Esophagus muscularis mucosa (tissue), 3 donors: ENCODE results near the gene TAF1B.

Experiments
- CTCF ChIP-seq, 3 experiments: fragments of 200-600 bp in 2 of 3; fragments of 450-650 bp in 1 of 3; sonication (generic) in 2 of 3; IDR thresholded peaks; one replicate each; pipeline ENCODE4 v1.5.1; 2017 to 2019; ENCODE audit warnings: antibody characterized with exemption in 3 of 3, mild to moderate bottlenecking in 2 of 3, moderate library complexity in 1 of 3
- POLR2A ChIP-seq: fragments of 450-650 bp; IDR thresholded peaks from one replicate; pipeline ENCODE4 v1.6.1; 2017; ENCODE audit warnings: antibody characterized with exemption, moderate library complexity, mild to moderate bottlenecking, low read depth
- POLR2AphosphoS5 ChIP-seq, 2 donors: sonication (generic); formaldehyde crosslinking; IDR thresholded peaks; one replicate each; pipeline ENCODE4 v1.6.1; 2017; ENCODE audit warnings: antibody characterized with exemption in 2 of 2

GRCh38 chr2:9970200-9971044, 127.1 kb downstream of the TAF1B start:
- TF ChIP-seq CTCF (IDR thresholded peaks at IDR 0.05) (no peak), POLR2A (no peak), POLR2AphosphoS5 (IDR thresholded peaks at IDR 0.05) (no peak)
